Panc1 (cell line): Measurements from ENCODE around the gene EXD3. TPM values are rescaled to one million over a fixed set of nuclear protein-coding genes. Genes with fewer than 3 reads are reported as not detected.

ENCODE experiments used
- ATAC-seq: fragments of 200-7000 bp; cut with Tn5 transposase; 2 replicates; pipeline ENCODE4 v1.9.1; 2020; ENCODE audit warnings: mild to moderate bottlenecking, moderate library complexity
- BruUV-seq: library from RNA; stranded (reverse); fragments of 400-500 nt; replicated peaks from 2 replicates; lab custom pipeline; 2021; lab: Mats Ljungman, UMichigan
- CTCF ChIA-PET: fragments of 300-600 bp; sonication (Branson Sonifier 250); formaldehyde crosslinking; loops from one replicate; lab custom pipeline; 2022; ENCODE audit warnings: antibody characterized with exemption; lab: Charles Lee
- POLR2A ChIA-PET: fragments of 300-600 bp; sonication (Branson Sonifier 250); formaldehyde crosslinking; loops from one replicate; lab custom pipeline; 2022; ENCODE audit warnings: antibody characterized with exemption; lab: Charles Lee
- DNase-seq: peaks from one replicate; pipeline ENCODE4 v3.0.0-alpha.2; 2010; ENCODE audit warnings: low read depth, low spot score
- H3K27ac ChIP-seq: 2 replicates; pipeline ENCODE4 v1.5.1; 2011; ENCODE audit warnings: mild to moderate bottlenecking, low read length, inconsistent platforms
- H3K27me3 ChIP-seq: fragments of 200-500 bp; sonication (Bioruptor generic); 2 replicates; pipeline ENCODE4 v1.6.0; 2014; ENCODE audit warnings: low read length, inconsistent platforms; ENCODE audit not compliant: control insufficient read depth, insufficient read depth
- H3K36me3 ChIP-seq: fragments of 200-500 bp; sonication (Bioruptor generic); 2 replicates; pipeline ENCODE4 v1.5.1; 2014; ENCODE audit warnings: inconsistent platforms, mild to moderate bottlenecking, low read length, moderate library complexity; ENCODE audit not compliant: control insufficient read depth, insufficient read depth
- H3K4me1 ChIP-seq: 2 replicates; pipeline ENCODE4 v1.5.1; 2011; ENCODE audit warnings: inconsistent platforms, mild to moderate bottlenecking, low read length, moderate library complexity; ENCODE audit not compliant: control insufficient read depth, insufficient read depth
- H3K4me3 ChIP-seq, 2 experiments: 2 replicates each; pipeline ENCODE4 v1.5.1; 2011 to 2012; ENCODE audit warnings: low read depth in 2 of 2, low read length in 2 of 2, mild to moderate bottlenecking in 2 of 2, inconsistent platforms in 1 of 2, moderate library complexity in 1 of 2
- H3K9me3 ChIP-seq: fragments of 200-500 bp; sonication (Bioruptor generic); 2 replicates; pipeline ENCODE4 v1.5.1; 2014; ENCODE audit warnings: low read depth, mild to moderate bottlenecking, inconsistent platforms, low read length, moderate library complexity; ENCODE audit not compliant: control insufficient read depth, insufficient read depth
- POLR2AphosphoS5 ChIP-seq: IDR thresholded peaks from 2 replicates; pipeline ENCODE4 v1.6.1; 2012; ENCODE audit warnings: mild to moderate bottlenecking, low read depth, low read length, moderate library complexity
- REST ChIP-seq, 2 experiments: IDR thresholded peaks; 2 replicates each; pipeline ENCODE4 v1.6.1; 2011 to 2012; ENCODE audit warnings: low read depth in 2 of 2, control low read depth in 1 of 2, low read length in 1 of 2, mild to moderate bottlenecking in 1 of 2, moderate library complexity in 1 of 2; ENCODE audit not compliant: insufficient read depth in 1 of 2
- SIN3A ChIP-seq: IDR thresholded peaks from 2 replicates; pipeline ENCODE4 v1.6.1; 2012; ENCODE audit warnings: low read depth, mild to moderate bottlenecking, low read length, moderate library complexity, borderline replicate concordance; ENCODE audit not compliant: insufficient read depth
- TCF7L2 ChIP-seq: IDR thresholded peaks from 2 replicates; pipeline ENCODE4 v1.6.1; 2011; ENCODE audit warnings: mild to moderate bottlenecking, low read depth, low read length, inconsistent platforms
- in situ Hi-C: cut with HindIII; loops from 2 replicates; pipeline ENCODE4 v1.10.0; 2016; ENCODE audit warnings: low sequenced_read_pairs, low pct_unique_long_range_greater_than_20kb
- intact Hi-C: fragments of 100-400 bp; cut with micrococcal nuclease; formaldehyde crosslinking; loops from one replicate; pipeline ENCODE4 v1.10.0; 2022; ENCODE audit not compliant: unreplicated experiment
- total RNA-seq: library from RNA; stranded (reverse); gene quantifications from one replicate; pipeline ENCODE4 v1.2.1, GENCODE V29; 2021; ENCODE audit not compliant: unreplicated experiment
- TF ChIP-seq, protein P1 (sequence below): fragments of 450-650 bp; IDR thresholded peaks from 2 replicates; pipeline ENCODE4 v1.5.1; 2017; ENCODE audit warnings: mild to moderate bottlenecking

The EXD3 gene
- total RNA-seq, 1 experiment from 2014 or later, result 9.2 TPM

- H3K9me3 ChIP-seq, result no peaks in the 10 kb centered on the region
- no TSS peak for BruUV-seq
- TF ChIP-seq REST (IDR thresholded peaks at IDR 0.05; ENCODE audit: insufficient read depth in 1 of 2, low read depth in 2 of 2, low read length in 1 of 2), result no peak
- TF ChIP-seq SIN3A, result no peak
- TF ChIP-seq POLR2AphosphoS5, result no peak
- TF ChIP-seq, protein P1, sequence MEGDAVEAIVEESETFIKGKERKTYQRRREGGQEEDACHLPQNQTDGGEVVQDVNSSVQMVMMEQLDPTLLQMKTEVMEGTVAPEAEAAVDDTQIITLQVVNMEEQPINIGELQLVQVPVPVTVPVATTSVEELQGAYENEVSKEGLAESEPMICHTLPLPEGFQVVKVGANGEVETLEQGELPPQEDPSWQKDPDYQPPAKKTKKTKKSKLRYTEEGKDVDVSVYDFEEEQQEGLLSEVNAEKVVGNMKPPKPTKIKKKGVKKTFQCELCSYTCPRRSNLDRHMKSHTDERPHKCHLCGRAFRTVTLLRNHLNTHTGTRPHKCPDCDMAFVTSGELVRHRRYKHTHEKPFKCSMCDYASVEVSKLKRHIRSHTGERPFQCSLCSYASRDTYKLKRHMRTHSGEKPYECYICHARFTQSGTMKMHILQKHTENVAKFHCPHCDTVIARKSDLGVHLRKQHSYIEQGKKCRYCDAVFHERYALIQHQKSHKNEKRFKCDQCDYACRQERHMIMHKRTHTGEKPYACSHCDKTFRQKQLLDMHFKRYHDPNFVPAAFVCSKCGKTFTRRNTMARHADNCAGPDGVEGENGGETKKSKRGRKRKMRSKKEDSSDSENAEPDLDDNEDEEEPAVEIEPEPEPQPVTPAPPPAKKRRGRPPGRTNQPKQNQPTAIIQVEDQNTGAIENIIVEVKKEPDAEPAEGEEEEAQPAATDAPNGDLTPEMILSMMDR, result no peak
- no peak for TF ChIP-seq TCF7L2
- no peak overlapping the region for H3K27ac ChIP-seq
- no peaks in the 10 kb centered on the region for H3K36me3 ChIP-seq
- no peak overlapping the region for H3K4me3 ChIP-seq
- no peaks in the 10 kb centered on the region for H3K4me1 ChIP-seq
- in situ Hi-C loops (no loop called here), intact Hi-C loops (no loop called here)
- ChIA-PET CTCF (no interaction called here), POLR2A (no interaction called here)
- no peaks in the 10 kb centered on the region for H3K27me3 ChIP-seq
- no peak for ATAC-seq
- no peak for DNase-seq
Observed at GRCh38 chr9:137389428-137389746, 33.6 kb downstream of the EXD3 start.

- Histone ChIP-seq H3K36me3 (no peaks in the 10 kb centered on the region), H3K4me1 (no peaks in the 10 kb centered on the region), H3K9me3 (no peaks in the 10 kb centered on the region), H3K27me3 (no peaks in the 10 kb centered on the region), H3K4me3 (no peak overlapping the region), H3K27ac (no peak overlapping the region)
- POLR2A ChIA-PET, result no interaction called here
- intact Hi-C loops (no loop called here), in situ Hi-C loops (no loop called here)
- no peak for DNase-seq
- no peak for ATAC-seq
- CTCF ChIA-PET, result no interaction called here
- BruUV-seq, result no TSS peak
- TF ChIP-seq, protein P1, result no peak
- TF ChIP-seq POLR2AphosphoS5 (no peak), REST (IDR thresholded peaks at IDR 0.05; ENCODE audit: insufficient read depth in 1 of 2, low read depth in 2 of 2, low read length in 1 of 2) (no peak), SIN3A (no peak), TCF7L2 (no peak)
Observed at GRCh38 chr9:137388589-137389427, 34.2 kb downstream of the EXD3 start.
